Measurements from ENCODE around the gene DGKG.

Gene DGKG

GRCh38 chr3:186361762-186362536 lies at the start of gene DGKG:
TSS of gene DGKG (minus strand) at chr3:186362234. CDS start at chr3:186320459, 41,775 bp downstream.
- DNase-seq (ENCODE audit: low read depth), result no peak

DNA sequence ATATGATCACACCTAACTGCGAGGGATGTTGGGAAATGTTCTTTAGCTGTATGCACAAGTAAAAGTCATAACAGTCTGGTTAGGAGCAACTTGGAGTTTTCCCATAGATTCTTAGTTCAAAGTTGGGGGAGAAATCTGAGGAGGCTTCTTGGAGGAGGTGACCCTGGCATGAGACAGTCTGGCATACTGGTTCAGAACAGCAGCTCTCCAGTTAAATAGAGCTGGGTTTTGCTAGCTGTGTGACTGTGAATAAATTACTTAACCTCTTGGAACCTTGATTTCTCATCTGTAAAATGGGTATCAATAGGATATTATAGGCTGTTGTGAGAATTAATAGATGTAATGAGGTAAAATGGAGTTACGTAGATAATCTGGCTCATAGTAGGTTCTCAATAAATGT lies 49.1 kb upstream of the DGKG start:
- DNase-seq (ENCODE audit: low read depth), result no peak

DNA sequence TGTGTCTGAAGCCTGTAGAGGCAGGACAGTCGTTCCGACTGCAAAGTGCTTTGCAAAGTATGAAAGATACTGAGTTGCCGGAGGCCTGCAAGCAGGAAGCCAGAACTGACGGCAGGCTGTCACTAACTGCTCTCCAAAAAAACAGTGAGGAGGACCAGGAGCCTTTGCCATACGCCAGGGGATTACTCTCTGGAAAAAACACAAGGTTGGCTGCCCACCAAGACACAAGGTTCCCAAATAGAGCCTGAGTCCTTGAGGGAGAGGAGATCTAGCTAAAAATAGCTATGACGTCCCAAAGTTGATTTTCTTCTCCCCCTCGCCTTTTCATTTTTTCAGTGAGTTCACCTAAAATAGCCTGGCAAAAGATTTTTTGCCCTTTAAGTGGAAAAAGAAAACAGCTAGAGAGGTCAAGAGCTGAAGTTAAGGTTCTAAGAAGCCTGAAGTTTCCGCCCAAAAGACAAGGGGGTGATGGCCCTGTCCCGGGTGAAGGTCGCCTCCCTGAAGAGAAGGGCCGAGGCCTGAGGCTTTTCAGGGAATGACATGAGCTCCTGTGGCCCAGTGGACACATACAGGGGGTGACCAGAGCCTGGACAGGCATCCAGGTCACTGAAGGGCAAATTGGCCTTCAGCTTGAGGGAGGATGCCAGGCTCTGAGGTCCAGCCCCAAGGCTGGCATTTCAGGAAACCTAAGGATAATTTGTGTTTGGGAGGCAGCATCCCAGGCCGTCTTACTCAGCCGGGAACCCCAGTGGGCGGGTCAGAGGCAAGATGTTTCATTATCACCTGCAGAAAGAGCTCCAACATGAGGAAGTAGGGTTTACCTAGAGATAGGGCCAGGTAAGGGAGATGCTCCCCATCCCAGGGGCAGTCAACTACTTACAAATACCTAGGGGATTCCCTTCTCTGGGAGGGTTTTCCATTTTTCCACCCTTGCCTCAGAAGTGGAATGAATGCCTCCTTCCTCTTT lies 44.9 kb upstream of the DGKG start:
- no peak for DNase-seq (ENCODE audit: low read depth)

DNA sequence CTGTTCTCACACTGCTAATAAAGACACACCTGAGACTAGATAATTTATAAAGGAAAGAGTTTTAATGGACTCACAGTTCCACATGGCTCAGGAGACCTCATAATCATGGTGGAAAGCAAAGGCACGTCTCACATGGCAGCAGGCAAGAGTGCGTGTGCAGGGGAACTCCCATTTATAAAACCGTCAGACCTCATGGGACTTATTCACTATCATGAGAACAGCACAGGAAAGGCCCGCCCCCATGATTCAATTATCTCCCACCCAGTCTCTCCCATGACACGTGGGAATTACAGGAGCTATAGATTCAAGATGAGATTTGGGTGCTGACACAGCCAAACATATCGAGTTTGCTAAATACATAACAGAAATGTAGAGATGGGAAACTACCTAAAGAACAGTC lies 39.5 kb upstream of the DGKG start:
- DNase-seq (ENCODE audit: low read depth), result no peak

DNA sequence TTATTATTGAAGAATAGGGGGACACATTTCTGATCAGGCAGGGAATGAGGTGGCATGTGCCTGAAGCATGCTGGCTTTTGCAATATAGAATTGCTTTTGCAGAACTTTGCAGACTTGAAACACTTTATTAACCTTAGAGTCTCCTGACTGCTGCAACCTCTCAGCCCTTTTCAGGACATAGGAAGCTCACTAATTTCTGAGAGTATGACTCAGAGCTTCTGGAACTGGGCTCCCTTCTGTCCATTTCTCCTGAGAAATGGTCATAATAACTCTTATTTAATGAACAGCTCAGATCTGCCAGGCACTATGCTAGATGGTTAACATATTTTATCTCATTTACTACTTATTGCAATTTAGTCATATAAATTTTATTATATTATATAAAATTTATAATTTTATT lies 38.6 kb upstream of the DGKG start:
- no peak for DNase-seq (ENCODE audit: low read depth)

- no peak for DNase-seq (ENCODE audit: low read depth)
Measured at GRCh38 chr3:186400026-186400425, 38.0 kb upstream of the DGKG start.

- no peak for DNase-seq (ENCODE audit: low read depth)
Measured at GRCh38 chr3:186394566-186395217, 32.7 kb upstream of the DGKG start.

DNA sequence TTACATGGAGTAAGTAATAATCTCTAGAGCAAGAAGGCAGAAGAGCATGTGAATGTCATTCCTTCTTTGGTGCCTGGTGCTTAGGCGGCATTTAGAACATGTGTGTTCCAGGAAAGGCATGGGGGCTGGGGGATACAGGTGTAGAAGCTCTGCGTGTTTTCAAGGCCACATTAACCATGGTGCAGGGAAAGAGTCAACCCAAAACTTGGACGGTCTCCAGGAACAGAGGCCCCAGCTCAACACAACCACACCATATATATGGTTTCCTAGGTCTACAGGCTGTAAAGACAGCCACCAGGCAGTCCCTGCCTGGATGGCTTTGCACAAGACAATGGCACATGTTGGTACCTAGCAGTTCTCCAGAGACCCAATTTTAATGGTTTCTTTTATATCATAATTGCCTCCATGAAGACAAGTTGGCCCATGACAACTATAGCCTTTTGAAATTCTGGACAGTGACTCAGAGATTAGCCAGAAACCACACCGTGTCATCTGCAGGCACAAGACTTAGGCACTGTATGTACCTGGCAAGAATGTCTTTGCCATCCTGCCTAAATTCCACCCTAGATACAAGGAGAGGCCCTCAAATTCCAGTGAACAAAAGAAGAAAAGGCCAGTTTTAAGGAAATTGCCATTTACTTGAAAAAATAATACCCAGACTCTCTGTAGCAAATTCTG lies 25.0 kb upstream of the DGKG start:
- DNase-seq (ENCODE audit: low read depth), result no peak

DNA sequence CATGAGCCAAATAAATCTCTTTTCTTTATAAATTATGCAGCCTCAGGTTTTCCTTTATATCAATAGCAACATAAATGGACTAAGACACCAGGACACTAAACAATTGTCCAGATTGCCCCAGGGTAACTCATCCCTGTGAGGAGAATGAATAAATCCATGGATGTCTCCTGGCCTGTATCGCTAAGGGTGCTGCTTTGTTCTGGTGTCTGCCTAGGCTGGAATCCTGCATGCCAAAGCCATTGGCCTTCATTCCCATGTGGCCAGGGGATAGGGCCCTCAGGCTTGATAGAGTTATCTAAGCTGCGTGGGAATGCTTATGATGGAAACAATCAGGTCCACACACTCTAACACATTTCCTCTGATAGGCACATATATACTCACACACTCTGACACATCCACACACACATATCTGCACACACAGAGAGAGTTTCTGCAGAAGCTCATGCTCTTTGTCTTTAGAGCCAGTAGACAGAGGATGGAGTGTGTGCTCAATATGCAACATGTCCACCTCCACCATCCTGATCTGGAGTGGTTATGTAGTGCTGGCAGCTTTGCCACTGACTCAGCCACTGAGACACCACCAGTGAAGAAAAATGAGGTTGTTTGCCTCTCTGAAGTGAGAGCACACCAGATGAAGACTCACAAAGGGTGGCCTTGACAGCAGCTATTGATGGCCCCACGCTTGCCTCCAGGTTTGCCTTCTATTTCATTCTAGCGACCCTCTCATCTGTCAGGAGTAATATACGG lies 24.0 kb upstream of the DGKG start:
- DNase-seq (ENCODE audit: low read depth), result no peak

DNA sequence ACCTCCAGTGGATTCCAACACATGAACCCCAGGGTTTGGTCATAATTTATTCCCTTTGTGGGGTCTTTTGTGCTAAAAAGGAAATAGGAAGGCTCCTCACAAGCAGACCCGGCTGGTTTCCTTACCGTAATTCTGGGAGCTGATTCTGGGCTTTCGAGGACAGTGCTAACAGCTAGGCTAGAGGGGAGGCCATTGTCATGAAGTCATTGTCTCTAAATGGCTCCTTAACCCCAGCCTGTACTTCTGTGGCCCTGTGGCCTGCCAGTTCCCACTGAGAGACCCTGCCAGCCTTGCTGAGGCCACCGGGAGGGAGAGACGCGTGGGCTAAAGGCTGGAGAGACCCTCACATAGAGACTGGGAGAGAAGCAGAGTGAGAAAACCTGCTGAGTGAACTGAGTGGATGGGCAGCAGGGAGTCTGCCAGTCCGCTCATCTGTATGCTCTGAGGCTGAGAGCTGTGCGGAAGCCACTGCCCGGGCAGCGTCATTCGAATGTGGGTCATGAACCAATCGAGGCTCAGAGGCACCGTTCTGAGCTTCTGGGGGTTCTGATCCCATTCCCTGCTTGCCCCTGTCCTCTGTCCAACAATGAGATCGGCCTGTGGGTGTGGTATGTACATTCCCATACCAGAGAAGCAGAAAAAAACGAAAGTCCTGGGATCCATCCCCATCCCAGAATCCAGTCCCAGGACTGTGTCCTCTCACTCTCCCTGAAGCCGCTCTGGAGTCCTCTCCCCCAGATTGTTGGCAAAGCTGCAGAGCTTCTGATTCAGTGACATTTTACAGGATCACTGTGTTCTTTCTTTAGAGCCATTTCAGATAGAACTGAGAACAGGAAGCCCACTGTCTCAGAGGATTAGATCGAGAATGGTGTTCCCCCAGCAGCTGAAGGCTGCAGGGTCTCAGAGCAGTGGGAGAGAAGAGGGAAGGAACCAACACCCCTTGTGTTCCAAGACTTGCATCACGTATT lies 21.3 kb upstream of the DGKG start:
- no peak for DNase-seq (ENCODE audit: low read depth)

DNA sequence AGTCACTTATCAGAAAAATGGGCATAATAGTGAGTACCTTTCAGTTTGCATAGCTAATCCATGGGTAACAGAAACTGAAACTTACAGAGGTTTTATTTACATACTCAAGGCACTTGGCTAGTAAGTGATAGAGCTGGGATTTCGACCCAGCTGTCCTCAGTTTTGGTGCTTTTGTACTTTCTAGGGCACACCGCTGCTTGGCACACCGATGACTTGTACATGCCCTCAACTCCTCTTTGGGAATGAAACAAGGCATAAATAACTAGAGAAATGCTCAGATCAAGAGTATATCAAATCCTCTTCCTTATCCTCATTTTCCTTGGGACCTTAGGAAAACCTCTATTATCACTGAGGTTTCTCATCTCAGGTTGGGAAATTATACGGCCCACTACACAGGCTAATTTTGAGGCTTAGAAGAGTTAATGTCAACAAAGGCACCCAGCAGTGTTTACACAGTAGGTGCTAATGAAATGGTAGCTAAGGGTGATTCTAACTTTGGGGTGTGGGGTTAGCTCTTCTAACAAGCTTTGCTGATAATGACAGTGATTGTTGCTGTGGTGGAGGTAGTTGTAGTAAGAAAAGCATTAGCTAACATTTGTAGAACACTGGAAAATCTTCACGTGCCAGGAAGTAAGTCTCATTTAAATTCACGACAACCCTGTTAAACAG lies 20.3 kb upstream of the DGKG start:
- DNase-seq (ENCODE audit: low read depth), result no peak

DNA sequence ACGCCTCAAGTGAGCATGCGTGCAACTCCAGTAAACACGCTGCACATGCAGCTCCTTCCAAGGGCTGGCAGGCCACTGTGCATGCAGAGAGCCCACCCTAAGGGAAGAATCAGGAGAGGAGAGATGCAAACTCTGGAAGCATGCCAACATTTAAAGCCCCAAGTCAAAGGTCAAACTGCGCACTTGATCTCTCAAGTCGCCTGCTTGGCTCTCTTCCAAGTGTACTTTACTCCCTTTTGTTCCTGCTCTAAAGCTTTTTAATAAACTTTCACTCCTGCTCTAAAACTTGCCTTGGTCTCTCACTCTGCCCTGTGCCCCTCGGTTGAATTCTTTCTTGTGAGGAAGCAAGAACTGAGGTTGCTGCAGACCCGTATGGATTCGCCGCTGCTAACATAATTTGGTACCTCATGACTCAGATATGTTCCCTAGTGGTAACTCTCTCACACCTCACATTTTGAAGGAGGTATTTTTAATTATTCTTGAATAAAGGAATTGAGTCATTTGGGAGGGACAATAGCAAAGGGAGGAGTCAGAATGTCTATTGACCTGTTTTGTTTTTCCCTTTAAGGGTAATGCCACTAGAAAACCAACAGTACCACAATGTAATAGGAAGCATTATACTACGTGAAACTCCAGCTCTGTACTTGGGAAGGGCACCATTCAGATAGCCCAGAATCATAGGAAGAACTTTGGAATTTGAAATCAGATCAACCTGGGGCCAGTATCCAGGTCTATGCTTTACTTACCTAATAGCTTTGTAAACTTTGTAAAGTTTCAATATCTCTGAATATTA lies 19.6 kb upstream of the DGKG start:
- no peak for DNase-seq (ENCODE audit: low read depth)

GRCh38 chr3:186380622-186381380 lies 18.8 kb upstream of the DGKG start:
- DNase-seq (ENCODE audit: low read depth), result no peak

- no peak for DNase-seq (ENCODE audit: low read depth)
Measured at GRCh38 chr3:186375443-186375842, 13.4 kb upstream of the DGKG start.

DNA sequence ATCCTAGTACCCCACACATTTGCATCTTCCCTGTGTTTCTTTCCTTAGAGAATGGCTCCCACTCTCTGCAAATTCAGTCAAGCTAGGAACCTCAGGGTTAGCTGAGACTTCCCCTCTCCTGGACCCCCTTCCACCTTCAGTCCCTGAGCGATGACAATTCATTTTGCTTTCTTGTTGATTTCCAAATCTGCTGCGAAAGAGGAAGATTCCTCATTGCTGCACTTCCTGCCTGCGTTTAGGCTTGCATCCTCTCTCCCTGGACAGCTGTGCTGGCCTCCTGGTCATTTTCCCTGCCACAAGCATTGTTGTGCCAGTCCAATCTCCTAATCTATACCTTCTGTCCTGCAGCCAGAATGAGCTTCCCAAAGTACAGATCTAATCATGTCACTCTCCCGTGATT lies 12.3 kb upstream of the DGKG start:
- DNase-seq (ENCODE audit: low read depth), result no peak

DNA sequence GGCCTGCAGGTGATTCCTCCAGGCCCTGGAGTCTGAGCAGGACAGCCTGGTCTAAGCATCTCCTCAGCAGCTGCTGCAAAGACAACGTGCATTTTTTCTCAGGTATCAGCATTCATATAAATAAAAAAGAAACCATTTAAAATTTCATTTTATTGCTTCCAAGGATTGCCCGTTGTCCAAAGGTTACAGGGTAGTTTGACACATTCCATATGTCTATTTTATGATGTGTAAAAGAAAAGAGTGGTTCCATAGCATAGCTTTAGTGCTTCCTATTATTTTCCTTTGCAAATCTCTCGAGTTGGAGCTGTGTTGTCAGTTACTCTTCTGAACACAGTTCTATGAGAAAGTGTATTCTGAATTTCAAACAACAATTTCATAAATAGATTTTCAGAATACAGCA lies 7.2 kb upstream of the DGKG start:
- no peak for DNase-seq (ENCODE audit: low read depth)

DNA sequence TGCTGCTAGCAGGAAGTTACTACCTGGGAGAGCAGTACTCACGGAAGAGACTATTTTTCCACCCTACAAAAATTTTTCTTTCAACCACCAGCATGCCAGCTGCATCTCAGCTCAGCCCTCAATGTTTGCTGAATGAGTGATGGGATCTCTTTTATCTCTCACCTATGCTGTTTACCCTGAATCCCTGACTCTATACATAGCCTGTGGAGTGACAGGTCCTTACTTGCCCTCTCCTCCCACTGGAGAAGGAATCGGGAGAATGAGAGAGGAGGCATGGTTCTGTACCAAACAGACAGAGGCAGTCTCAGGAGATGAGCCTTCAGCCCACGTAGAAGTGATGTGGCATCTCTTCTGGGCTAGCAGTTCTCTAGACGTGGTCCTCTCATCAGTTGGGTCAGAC lies 6.7 kb upstream of the DGKG start:
- no peak for DNase-seq (ENCODE audit: low read depth)

DNA sequence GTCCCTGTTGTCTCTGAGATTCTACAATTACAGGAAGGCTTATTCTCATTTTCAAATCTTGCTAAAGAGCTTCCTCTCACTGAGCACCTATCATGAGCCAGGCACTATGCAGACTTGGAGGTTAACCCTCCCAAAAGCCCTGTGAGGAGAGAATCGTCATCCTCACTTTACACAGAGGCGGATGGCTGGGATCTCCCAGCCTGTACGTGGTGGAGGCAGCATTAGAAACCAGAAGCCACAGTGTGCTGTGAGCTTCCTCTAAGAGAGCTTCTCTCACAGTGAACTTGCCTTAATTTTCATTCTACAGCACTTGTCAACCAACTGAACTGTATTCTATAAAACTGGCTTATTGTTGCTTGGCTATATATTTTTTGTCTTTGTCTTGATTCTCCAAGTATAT lies 6.1 kb upstream of the DGKG start:
- no peak for DNase-seq (ENCODE audit: low read depth)
